ENCODE data around the gene ABTB2. TPM values are rescaled to one million over a fixed set of nuclear protein-coding genes. Genes with fewer than 3 reads are reported as not detected.
A peak's percentile ranks its signal among the peaks of the same experiment; 100 is the strongest.
"Not testable (repeated sequence)": the region's sequence is repeated elsewhere in the genome, so short reads cannot be mapped to it uniquely, and the experiment has no call there.

The ABTB2 gene
- 1.8 and 3.2 TPM in 2 replicates for total RNA-seq (2014; rRNA removed; shearing (Covaris generic))

- peak; percentile 96 for DNase-seq (ENCODE audit: low read depth)
Observed at GRCh38 chr11:34357701-34358257, at the start of gene ABTB2. ABTB2 (minus strand) TSS chr11:34358010.

DNA sequence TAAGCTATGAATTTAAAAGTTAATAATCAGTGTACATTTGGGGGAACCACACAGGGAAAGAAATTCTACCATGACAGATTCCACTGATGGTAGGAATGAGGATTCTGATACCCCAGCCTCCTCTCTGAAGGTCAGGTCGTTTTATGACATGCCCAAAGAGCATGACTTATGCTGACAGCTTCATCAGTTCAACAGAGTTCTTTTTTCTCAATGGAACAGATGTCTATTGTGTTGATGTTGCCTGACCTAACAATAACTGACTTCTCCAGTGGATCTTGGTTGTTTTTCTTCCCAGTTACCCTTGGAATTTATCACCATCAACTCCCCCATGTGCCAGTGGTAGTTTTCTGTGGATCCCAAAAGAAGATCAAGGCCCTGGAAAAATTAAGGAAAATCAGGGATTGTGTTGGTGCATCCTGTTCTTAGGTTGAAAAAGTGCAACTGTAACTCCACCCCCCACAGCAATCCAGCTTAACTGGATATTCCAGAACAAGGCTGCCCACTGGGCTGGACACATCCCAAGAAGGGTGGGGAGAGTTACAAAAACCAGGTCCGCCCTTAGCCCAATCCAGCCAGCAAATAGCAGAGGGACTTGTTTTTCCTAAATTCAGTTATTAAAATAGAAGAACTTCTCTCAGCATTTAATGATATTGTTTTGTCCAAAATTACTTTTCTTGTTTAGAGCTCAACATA, 49.5 kb upstream of the ABTB2 start:
- DNase-seq (ENCODE audit: low read depth), result no peak

- DNase-seq (ENCODE audit: low read depth), result no peak
Observed at GRCh38 chr11:34406413-34406812, 48.6 kb upstream of the ABTB2 start.

- peak; percentile 81 for DNase-seq (ENCODE audit: low read depth)
Observed at GRCh38 chr11:34405079-34405858, 47.5 kb upstream of the ABTB2 start.

DNA sequence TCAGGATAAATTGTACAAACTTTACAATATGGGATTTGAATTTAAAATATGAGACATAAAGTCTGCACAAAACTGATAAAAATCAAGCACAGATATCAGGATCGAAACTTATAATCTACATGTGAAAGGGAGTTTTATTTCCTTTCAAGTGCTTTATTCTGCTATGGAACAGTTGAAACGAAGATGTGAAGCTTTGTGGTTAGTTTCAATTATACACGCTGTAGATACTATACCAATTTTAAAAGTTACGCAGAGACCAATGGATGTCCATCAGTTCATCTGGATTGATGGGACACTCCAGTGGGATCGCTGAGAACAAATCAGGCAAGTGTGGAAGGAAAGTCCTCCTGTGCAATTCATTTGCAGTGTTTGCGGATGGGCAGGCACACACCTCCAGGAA, 46.5 kb upstream of the ABTB2 start:
- DNase-seq (ENCODE audit: low read depth), result no peak

DNA sequence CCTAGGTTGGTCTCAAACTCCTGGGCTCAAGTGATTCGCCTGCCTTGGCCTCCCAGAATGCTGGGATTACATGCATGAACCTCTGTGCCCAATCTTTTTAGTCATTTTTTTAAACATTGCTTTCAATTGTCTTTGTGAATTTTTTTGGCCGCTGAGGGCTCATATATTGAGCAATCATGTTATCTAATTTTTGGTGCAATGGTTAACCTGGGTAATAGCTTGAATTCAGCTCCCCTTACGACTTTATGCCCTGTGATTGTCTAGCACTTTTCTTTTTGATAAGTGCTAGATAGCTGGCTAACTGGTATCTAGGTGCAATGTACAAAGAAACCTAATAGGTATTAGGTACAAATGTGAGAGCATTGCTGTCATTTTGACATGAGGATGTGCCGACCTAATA, 45.6 kb upstream of the ABTB2 start:
- DNase-seq (ENCODE audit: low read depth), result no peak

DNA sequence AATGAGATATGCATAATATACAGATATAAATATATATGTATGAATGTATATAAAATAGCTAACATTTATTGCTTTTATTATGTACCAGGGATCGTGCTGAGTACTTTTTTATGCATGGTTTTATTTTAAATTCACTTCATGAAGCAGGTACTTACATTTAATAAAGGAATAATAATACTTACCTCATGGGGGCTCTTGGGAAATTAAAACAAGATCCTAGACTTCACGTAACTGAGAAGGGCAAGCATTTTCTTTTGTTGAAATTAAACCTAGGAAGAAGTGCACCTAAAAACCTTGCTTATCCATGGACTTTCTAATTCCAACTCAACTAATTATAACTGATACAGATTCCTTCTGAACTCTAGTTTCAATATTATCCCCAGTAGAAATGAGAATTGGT, 40.0 kb upstream of the ABTB2 start:
- no peak for DNase-seq (ENCODE audit: low read depth)

DNA sequence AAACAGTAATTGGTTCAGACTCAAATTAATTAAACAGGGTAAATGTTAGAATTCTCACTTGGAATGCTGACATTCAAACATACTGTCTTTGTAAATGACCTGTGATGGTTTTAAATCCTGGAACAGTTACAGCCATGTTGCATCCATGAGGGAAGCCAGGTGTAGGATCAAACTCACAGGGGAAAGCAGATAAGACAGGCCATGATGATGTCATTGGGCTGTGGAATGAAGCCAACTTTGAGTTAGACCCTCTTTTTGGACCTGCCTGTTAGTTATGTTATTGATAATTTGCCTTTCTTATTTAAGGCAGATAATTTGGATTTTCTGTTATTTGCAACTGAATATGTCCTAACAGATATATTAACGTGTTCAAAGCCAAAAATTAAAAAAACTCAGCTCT, 39.3 kb upstream of the ABTB2 start:
- no peak for DNase-seq (ENCODE audit: low read depth)

DNA sequence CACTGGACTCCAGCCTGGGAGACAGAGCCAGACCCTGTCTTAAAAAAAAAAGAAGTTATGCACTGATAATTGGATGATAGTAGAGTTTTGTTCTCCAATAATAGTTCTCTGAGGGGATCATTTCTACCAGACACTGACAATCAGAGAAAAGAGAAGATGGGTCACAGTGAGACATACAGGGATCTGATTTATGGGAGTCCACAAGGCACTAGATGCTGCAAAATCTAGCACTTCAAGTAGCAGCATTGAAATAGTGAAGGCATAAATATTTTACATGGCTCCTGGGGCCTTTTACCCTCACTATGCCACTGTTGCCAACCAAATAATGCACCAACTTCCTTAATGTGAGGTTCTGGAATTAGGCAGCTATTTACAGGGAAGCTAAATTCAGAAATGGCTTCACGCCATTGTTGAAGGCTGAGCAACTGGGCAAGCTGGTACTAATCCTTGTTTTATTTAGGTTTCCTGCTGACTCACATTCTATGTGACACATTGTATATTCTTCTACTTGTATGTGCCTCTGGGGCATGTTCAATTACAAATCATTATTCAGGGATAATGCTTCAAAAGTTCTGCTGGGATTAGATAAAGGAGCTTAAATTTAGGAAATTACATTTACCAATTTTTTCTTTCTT, 38.2 kb upstream of the ABTB2 start:
- peak; percentile 91 for DNase-seq (ENCODE audit: low read depth)

DNA sequence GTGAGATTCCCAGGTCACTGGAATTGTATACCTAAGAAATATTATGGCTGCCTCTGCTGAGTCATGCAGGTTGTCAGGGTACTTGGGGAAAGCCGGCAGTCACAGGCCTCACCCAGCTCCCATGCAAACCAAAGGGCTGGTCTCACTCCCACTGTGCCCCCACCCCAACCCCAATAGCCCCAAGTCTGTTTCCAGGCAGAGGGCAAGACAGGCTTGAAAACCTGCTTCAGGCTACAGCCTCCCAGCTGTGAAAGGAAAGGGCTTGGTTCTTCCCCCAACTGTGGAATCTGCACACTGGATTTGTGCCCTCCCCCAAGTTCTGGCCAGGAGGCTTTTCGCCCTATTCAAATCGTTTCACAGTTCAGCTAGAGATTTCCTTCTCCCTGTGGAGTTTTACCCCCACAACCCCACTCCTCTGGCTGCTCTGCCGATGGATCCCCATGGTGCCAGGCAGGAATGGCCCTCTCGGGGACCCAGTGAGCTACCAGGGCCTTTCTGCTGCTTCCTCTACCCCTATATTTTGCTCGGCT, 37.0 kb upstream of the ABTB2 start:
- DNase-seq (ENCODE audit: low read depth), result peak; percentile 26

DNA sequence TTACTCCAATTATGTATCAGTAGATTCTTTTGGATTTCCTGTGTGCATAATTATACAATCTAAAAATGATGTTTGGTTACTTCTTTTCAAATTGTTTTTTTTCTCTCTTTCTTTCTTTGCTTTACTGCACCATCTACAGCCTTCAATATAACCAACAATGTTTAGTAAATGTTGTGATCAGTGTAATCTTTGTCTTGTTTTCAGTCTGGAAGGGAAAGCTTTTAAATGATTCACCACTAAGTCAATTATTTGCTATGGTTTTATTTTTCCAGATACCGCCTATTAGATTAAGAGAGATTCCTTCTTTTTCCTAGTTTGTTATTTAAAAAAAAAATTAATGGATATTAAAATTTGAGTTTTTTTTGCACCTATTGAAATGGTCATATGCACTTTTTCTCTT, 29.8 kb upstream of the ABTB2 start:
- DNase-seq (ENCODE audit: low read depth), result no peak

- DNase-seq (ENCODE audit: low read depth), result not testable (repeated sequence)
Observed at GRCh38 chr11:34386356-34386755, 28.5 kb upstream of the ABTB2 start.

DNA sequence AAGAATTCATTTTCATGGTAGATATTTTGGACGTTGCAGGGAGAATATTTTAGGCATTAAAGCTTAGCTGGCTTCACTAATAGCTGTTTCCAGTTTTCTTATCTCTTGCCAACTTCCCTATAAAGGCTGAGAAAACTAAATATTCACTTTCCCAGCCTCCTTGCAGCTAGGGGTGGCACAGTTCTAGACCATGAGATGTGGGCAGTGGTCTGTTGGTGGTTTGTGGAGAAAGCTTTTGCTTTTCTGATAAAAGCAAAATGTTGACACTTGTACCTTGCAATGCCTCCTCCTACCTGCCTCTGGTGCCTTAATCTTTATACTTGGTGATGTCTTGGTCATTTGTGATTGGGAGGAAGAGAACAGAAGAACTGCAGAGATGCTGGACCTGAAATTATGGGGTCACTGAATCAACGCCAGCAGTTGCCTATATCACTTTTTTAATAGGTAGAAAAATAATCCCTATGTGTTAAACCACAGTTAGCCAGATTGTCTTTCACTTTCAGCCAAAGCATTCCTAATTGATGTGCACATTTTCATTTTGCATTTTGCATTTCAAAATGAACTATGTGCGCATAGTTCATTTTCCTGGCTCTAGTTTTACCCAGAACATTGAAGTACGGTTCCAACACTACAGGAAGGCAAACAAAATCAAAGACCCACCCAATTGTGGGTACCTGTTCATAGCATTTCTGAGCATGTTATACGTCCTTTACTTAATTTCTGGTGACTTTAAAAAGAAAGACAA, 24.9 kb upstream of the ABTB2 start:
- no peak for DNase-seq (ENCODE audit: low read depth)

DNA sequence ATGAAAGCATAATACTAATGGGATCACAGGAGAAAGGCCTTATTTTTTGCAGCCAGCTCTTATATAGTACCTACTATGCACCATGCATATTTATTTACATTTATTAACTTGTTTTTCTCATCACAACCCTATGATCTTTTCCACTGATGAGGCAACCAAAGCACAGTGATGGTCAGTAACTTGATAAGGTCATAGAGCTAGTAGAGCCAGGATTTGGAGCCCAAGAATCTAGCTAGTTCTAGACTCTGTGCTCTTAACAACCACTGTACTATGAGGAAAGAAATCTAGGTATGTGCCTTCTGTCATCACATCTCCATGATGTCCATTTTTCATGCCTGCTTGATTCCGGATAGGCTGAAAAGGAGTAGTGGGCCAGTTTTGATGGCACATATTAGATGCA, 24.0 kb upstream of the ABTB2 start:
- no peak for DNase-seq (ENCODE audit: low read depth)

DNA sequence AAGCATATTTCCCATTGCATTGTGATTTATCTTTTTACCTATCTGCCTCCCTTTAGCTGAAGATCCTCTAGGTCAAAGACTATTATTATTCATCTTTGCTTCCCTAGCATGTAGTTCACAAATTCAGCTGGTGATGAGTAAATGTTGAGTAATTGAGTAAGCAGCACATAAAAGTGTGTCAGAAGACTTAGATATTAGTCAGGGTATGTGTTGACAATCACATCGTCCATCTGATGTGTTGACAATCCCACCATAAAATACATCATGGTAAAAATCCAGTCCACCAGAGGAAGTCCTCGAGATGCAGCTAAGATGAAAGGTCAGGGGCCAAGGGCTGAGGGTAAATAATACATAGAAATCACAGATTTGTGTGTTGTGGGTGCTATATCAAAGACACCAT, 22.9 kb upstream of the ABTB2 start:
- DNase-seq (ENCODE audit: low read depth), result peak; percentile 82

GRCh38 chr11:34379539-34379938, 21.7 kb upstream of the ABTB2 start:
- no peak for DNase-seq (ENCODE audit: low read depth)

- peak; percentile 74 for DNase-seq (ENCODE audit: low read depth)
Observed at GRCh38 chr11:34379079-34379478, 21.3 kb upstream of the ABTB2 start.

- DNase-seq (ENCODE audit: low read depth), result no peak
Observed at GRCh38 chr11:34373727-34374126, 15.9 kb upstream of the ABTB2 start.

DNA sequence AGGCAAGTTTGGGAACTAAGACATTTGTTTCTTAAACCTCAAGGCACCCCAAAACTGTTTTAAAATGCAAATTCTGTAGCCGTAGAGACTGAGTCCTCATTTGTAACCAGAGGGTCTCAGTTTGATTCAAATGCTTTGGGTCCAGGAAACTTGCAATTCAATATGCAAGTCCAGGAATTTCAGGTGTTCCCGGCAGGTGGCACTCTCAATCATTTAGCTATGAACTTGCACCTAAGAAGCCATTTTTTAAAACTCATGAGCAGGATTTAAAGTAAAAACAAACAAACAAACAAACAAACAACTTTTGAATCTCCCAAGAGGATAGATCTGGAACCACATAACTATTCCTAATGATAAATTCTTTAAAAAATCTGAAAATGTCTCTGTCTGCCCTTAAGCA, 8.7 kb upstream of the ABTB2 start:
- DNase-seq (ENCODE audit: low read depth), result peak; percentile 61

DNA sequence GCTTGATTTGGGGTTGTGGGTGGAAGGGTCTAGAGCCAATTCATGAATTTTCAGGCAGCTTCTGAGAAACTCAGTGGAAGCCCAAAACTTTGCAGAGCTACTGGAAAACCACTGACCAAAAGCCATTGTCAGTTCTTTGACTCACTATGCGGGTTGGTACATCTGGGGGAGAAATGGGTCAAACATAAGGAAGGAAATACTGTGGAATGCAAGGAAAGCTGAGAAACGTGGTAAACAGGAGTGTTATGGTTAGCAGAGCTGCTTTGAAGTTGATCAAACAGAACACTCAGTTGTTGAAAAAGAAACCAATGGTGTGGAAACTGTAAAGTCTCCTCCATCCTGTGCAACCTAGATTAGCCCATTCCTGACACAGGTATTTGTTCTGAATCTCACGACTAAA, 6.3 kb upstream of the ABTB2 start:
- DNase-seq (ENCODE audit: low read depth), result peak; percentile 40

- no peak for DNase-seq (ENCODE audit: low read depth)
Observed at GRCh38 chr11:34363363-34364084, 5.7 kb upstream of the ABTB2 start.

Measured in M059J (cell line).